Measurements from ENCODE around the gene TEKT5.

Gene TEKT5

DNA sequence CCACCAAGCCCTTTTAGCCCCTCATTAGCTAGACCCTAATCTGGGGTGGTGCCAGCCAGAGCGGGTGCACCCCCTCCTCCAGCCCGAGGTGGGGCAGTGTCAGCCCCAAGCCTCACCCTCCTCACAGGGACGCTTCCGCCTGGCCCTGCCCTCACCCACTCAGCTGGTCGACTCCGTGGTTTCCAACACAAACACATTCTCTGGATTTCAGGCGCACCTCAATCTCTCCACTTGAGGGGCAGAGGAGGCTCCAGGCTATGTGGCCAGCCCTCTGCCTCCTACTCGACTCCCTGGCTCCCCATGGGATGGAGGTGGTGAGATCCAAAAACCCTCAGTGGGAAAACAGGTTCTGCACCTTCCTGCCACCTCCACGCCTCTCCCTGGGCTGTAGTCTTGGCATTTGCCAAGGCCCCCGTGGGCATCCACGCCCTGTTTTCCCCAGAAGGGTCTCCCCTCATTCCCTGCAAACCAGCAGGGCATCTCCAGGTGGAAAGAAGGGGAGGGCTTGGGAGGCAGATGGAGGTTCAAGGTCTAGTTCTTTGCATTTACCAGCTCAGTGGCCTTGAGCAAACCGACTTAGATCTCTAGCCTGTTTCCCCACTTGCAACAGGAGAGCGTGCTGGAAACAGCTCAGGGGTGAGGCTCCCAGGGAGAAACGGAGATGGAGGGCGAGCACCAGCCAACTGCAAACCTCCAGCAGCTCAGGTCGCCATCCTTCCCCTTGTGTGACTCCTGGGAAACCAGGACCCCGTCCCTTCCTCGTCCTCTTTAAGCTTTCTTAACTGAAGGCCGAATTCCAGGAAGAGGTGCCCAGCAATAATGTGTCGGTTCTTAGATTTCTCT is 116.0 kb downstream of the TEKT5 start:
- Histone ChIP-seq H3K9ac (ENCODE audit: low read length) (no peak overlapping the region), H3K4me2 (ENCODE audit: low read depth, low read length, poor library complexity, severe bottlenecking) (no peak overlapping the region), H2AFZ (ENCODE audit: low read depth, low read length, severe bottlenecking) (no peak overlapping the region), H3F3A (ENCODE audit: insufficient read depth) (no peaks in the 10 kb centered on the region), H3K36me3 (ENCODE audit: low read length) (no peaks in the 10 kb centered on the region), H3K27me3 (ENCODE audit: low read length) (no peaks in the 10 kb centered on the region), H3K27ac (ENCODE audit: low read depth, low read length) (no peak overlapping the region), H3K9me2 (replicated peaks; ENCODE audit: insufficient read depth, low read length) (no peaks in the 10 kb centered on the region), H3K4me3 (ENCODE audit: insufficient read depth, low read length, poor library complexity, severe bottlenecking) (no peak overlapping the region), H4K20me1 (ENCODE audit: low read depth, low read length) (no peaks in the 10 kb centered on the region), H3K9me3 (ENCODE audit: insufficient read depth, low read length) (no peaks in the 10 kb centered on the region), H3K79me2 (ENCODE audit: insufficient read depth, low read length) (no peaks in the 10 kb centered on the region)
- TF ChIP-seq, protein P1, sequence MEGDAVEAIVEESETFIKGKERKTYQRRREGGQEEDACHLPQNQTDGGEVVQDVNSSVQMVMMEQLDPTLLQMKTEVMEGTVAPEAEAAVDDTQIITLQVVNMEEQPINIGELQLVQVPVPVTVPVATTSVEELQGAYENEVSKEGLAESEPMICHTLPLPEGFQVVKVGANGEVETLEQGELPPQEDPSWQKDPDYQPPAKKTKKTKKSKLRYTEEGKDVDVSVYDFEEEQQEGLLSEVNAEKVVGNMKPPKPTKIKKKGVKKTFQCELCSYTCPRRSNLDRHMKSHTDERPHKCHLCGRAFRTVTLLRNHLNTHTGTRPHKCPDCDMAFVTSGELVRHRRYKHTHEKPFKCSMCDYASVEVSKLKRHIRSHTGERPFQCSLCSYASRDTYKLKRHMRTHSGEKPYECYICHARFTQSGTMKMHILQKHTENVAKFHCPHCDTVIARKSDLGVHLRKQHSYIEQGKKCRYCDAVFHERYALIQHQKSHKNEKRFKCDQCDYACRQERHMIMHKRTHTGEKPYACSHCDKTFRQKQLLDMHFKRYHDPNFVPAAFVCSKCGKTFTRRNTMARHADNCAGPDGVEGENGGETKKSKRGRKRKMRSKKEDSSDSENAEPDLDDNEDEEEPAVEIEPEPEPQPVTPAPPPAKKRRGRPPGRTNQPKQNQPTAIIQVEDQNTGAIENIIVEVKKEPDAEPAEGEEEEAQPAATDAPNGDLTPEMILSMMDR (IDR thresholded peaks at IDR 0.05; ENCODE audit: insufficient read depth, low read length, poor library complexity, severe bottlenecking) = no peak
- TF ChIP-seq EZH2phosphoT487 (conservative IDR thresholded peaks at IDR 0.05; ENCODE audit: low read length) = no peak

Measured in SU-DHL-6 (cell line).